CD4-positive, alpha-beta T cell treated with Interleukin-4 for 4 hours (primary cell): ENCODE data around the gene CISD3.

Source experiments
- DNase-seq: peaks from one replicate; pipeline ENCODE4 v3.0.0-alpha.2; 2020

The CISD3 gene

GRCh38 chr17:38783227-38783626 is 53.1 kb downstream of the CISD3 start:
- DNase-seq, result no peak
